Measurements from ENCODE around the gene MARCHF3.

MARCHF3 gene

GRCh38 chr5:126884269-126884819 is 146.0 kb downstream of the MARCHF3 start:
- ATAC-seq: peak; percentile 92
- TF ChIP-seq ZNF565 (CRISPR knock-in tag; conservative IDR thresholded peaks at IDR 0.05; ENCODE audit: low read depth) (no peak), ZFP3 (CRISPR knock-in tag; IDR thresholded peaks at IDR 0.05) (0 out of 2 replicates have a peak, but pooled peaks have one; percentile 24), CSDC2 (CRISPR knock-in tag; IDR thresholded peaks at IDR 0.05) (0 out of 2 replicates have a peak, but pooled peaks have one; percentile 61), OSR1 (CRISPR knock-in tag; IDR thresholded peaks at IDR 0.05) (no peak), ZNF70 (CRISPR knock-in tag; IDR thresholded peaks at IDR 0.05) (no peak), TOX (CRISPR knock-in tag; IDR thresholded peaks at IDR 0.05; ENCODE audit: borderline replicate concordance) (peak; percentile 57; the same call in 1 of the 2 replicates), ISL1 (CRISPR knock-in tag; IDR thresholded peaks at IDR 0.05) (peak; percentile 78)
- TF ChIP-seq, protein P1, sequence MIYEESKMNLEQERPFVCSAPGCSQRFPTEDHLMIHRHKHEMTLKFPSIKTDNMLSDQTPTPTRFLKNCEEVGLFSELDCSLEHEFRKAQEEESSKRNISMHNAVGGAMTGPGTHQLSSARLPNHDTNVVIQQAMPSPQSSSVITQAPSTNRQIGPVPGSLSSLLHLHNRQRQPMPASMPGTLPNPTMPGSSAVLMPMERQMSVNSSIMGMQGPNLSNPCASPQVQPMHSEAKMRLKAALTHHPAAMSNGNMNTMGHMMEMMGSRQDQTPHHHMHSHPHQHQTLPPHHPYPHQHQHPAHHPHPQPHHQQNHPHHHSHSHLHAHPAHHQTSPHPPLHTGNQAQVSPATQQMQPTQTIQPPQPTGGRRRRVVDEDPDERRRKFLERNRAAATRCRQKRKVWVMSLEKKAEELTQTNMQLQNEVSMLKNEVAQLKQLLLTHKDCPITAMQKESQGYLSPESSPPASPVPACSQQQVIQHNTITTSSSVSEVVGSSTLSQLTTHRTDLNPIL (CRISPR knock-in tag; IDR thresholded peaks at IDR 0.05; ENCODE audit: low read depth): peak; percentile 44; the same call in 1 of the 2 replicates

- peak; percentile 75 for ATAC-seq
- TF ChIP-seq PPARA (CRISPR knock-in tag; IDR thresholded peaks at IDR 0.05; ENCODE audit: borderline replicate concordance) (no peak), SNAI2 (CRISPR knock-in tag; IDR thresholded peaks at IDR 0.05) (no peak), TCF4 (CRISPR knock-in tag; IDR thresholded peaks at IDR 0.05; ENCODE audit: borderline replicate concordance) (no peak), ZC3H10 (CRISPR knock-in tag; IDR thresholded peaks at IDR 0.05) (no peak), BACH2 (CRISPR knock-in tag; IDR thresholded peaks at IDR 0.05; ENCODE audit: borderline replicate concordance) (no peak), ESRRG (CRISPR knock-in tag; IDR thresholded peaks at IDR 0.05) (no peak), ZFP3 (CRISPR knock-in tag; IDR thresholded peaks at IDR 0.05) (no peak)
- TF ChIP-seq, protein P1 (CRISPR knock-in tag; IDR thresholded peaks at IDR 0.05; ENCODE audit: low read depth): no peak
- TF ChIP-seq, protein P2, sequence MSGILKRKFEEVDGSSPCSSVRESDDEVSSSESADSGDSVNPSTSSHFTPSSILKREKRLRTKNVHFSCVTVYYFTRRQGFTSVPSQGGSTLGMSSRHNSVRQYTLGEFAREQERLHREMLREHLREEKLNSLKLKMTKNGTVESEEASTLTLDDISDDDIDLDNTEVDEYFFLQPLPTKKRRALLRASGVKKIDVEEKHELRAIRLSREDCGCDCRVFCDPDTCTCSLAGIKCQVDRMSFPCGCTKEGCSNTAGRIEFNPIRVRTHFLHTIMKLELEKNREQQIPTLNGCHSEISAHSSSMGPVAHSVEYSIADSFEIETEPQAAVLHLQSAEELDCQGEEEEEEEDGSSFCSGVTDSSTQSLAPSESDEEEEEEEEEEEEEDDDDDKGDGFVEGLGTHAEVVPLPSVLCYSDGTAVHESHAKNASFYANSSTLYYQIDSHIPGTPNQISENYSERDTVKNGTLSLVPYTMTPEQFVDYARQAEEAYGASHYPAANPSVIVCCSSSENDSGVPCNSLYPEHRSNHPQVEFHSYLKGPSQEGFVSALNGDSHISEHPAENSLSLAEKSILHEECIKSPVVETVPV (CRISPR knock-in tag; IDR thresholded peaks at IDR 0.05): no peak
- TF ChIP-seq, protein P3, sequence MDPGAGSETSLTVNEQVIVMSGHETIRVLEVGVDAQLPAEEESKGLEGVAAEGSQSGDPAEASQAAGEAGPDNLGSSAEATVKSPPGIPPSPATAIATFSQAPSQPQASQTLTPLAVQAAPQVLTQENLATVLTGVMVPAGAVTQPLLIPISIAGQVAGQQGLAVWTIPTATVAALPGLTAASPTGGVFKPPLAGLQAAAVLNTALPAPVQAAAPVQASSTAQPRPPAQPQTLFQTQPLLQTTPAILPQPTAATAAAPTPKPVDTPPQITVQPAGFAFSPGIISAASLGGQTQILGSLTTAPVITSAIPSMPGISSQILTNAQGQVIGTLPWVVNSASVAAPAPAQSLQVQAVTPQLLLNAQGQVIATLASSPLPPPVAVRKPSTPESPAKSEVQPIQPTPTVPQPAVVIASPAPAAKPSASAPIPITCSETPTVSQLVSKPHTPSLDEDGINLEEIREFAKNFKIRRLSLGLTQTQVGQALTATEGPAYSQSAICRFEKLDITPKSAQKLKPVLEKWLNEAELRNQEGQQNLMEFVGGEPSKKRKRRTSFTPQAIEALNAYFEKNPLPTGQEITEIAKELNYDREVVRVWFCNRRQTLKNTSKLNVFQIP (CRISPR knock-in tag; IDR thresholded peaks at IDR 0.05; ENCODE audit: borderline replicate concordance, low read depth): no peak
Observed at GRCh38 chr5:126883564-126884245, 146.7 kb downstream of the MARCHF3 start.

DNA sequence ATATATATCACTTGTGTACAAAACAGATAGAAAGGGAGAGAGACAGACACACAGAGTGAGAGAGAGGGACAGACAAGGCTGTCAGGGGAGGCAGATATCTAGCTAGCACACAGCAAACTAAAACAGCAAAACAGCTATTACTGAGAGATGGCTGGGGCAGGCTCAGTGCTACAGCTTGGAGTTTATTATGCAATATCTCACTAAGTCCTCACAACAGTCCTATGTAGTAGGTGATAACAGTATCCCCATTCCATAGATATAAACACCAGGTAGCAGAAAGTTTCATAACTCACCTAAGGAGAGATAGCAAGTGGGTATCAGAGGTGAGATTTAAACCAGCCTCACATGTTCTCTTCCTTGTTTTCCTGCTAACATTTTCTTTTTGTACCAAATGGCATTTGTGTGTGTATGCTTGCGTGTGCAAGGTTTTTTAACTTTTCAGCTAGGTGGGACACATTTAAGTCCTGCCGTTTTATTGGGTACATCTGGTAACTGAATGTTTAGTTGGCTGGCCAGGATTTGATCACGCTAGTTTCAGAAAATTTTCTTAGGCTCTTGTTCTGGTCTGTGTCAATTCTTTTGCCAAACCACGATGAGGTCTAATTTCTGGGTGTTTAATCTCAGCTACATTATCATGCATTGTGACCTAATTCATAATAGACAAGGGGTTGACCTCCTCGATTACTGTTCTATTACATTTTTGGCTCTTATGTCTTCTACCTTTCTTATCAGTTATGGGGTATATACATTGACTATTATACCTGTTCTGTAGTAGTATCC is 148.3 kb downstream of the MARCHF3 start:
- no peak for ATAC-seq
- TF ChIP-seq ZFP30 (CRISPR knock-in tag; IDR thresholded peaks at IDR 0.05) (no peak), TCF4 (CRISPR knock-in tag; IDR thresholded peaks at IDR 0.05; ENCODE audit: borderline replicate concordance) (no peak), ZNF8 (CRISPR knock-in tag; IDR thresholded peaks at IDR 0.05) (no peak), GLIS3 (CRISPR knock-in tag; IDR thresholded peaks at IDR 0.05) (no peak), CSDC2 (CRISPR knock-in tag; IDR thresholded peaks at IDR 0.05) (no peak), TOX (CRISPR knock-in tag; IDR thresholded peaks at IDR 0.05; ENCODE audit: borderline replicate concordance) (no peak), OSR1 (CRISPR knock-in tag; IDR thresholded peaks at IDR 0.05) (no peak), ZC3H10 (CRISPR knock-in tag; IDR thresholded peaks at IDR 0.05) (no peak), ESRRG (CRISPR knock-in tag; IDR thresholded peaks at IDR 0.05) (no peak), ARNTL (CRISPR knock-in tag; IDR thresholded peaks at IDR 0.05; ENCODE audit: borderline replicate concordance, low read depth) (no peak), ZFP3 (CRISPR knock-in tag; IDR thresholded peaks at IDR 0.05) (no peak), PPARA (CRISPR knock-in tag; IDR thresholded peaks at IDR 0.05; ENCODE audit: borderline replicate concordance) (no peak), BACH2 (CRISPR knock-in tag; IDR thresholded peaks at IDR 0.05; ENCODE audit: borderline replicate concordance) (no peak), PATZ1 (CRISPR knock-in tag; IDR thresholded peaks at IDR 0.05; ENCODE audit: borderline replicate concordance) (no peak), SNAI2 (CRISPR knock-in tag; IDR thresholded peaks at IDR 0.05) (no peak)
- TF ChIP-seq, protein P1 (CRISPR knock-in tag; IDR thresholded peaks at IDR 0.05; ENCODE audit: low read depth): no peak
